H1 (cell line): ENCODE results near the gene RPUSD4. TPM values are rescaled to one million over a fixed set of nuclear protein-coding genes. Genes with fewer than 3 reads are reported as not detected.

Source experiments
- CTCF ChIA-PET: fragments of 300-600 bp; sonication (Branson Sonifier 250); formaldehyde crosslinking; loops from one replicate; lab custom pipeline; 2021; ENCODE audit not compliant: partially characterized antibody; lab: Charles Lee
- POLR2A ChIA-PET: fragments of 300-600 bp; sonication (Branson Sonifier 250); formaldehyde crosslinking; loops from one replicate; lab custom pipeline; 2021; ENCODE audit warnings: inconsistent platforms; ENCODE audit not compliant: partially characterized antibody; lab: Charles Lee
- DNase-seq, 2 experiments: peaks; one replicate each; pipeline versions ENCODE4 v3.0.0 to v3.0.0-alpha.2; 2010 to 2022; ENCODE audit warnings: low spot score in 2 of 2, low read depth in 1 of 2, mixed read lengths in 1 of 2
- FAIRE-seq: peaks from 2 replicates; lab custom pipeline; 2011; peaks lifted over from hg19 to GRCh38; lab: Jason Lieb, UNC
- H2AFZ ChIP-seq: 2 replicates; pipeline ENCODE4 v1.8.1; 2012; ENCODE audit warnings: low read length, inconsistent platforms
- H2AK5ac ChIP-seq: 2 replicates; pipeline ENCODE4 v1.6.1; 2013; ENCODE audit warnings: low read depth, low read length
- H2BK120ac ChIP-seq: replicated peaks from 2 replicates; pipeline ENCODE3; 2013; ENCODE audit warnings: low read depth, low read length, inconsistent platforms
- H2BK12ac ChIP-seq: 2 replicates; pipeline ENCODE4 v1.6.1; 2013; ENCODE audit warnings: low read depth, low read length
- H2BK15ac ChIP-seq: 2 replicates; pipeline ENCODE4 v1.6.1; 2013; ENCODE audit warnings: low read length
- H2BK20ac ChIP-seq: 2 replicates; pipeline ENCODE4 v1.6.1; 2013; ENCODE audit warnings: low read length
- H2BK5ac ChIP-seq: 2 replicates; pipeline ENCODE4 v1.6.1; 2013; ENCODE audit warnings: low read depth, low read length
- H3K14ac ChIP-seq: 2 replicates; pipeline ENCODE4 v1.6.1; 2013; ENCODE audit warnings: inconsistent platforms; ENCODE audit not compliant: insufficient read length
- H3K18ac ChIP-seq: 2 replicates; pipeline ENCODE4 v1.6.1; 2013; ENCODE audit warnings: low read length; ENCODE audit errors: extremely low read depth
- H3K23ac ChIP-seq: 2 replicates; pipeline ENCODE4 v1.6.1; 2013; ENCODE audit warnings: inconsistent platforms; ENCODE audit not compliant: insufficient read length
- H3K23me2 ChIP-seq: 2 replicates; pipeline ENCODE4 v1.6.1; 2013; ENCODE audit warnings: low read depth, low read length
- H3K27ac ChIP-seq: 2 replicates; pipeline ENCODE4 v1.6.1; 2011; ENCODE audit warnings: low read depth, low read length, inconsistent platforms
- H3K27me3 ChIP-seq, 4 experiments: replicated peaks in 1 of 4; 1 replicate in 1 of 4; 2 replicates in 3 of 4; pipeline versions ENCODE4 v1.6.1 to v1.8.1; 2011 to 2013; ENCODE audit warnings: low read length in 3 of 4, mild to moderate bottlenecking in 3 of 4, inconsistent platforms in 2 of 4, mixed read lengths in 2 of 4, moderate library complexity in 1 of 4; ENCODE audit not compliant: control insufficient read depth in 3 of 4, insufficient read depth in 3 of 4; ENCODE audit errors: extremely low read depth in 1 of 4
- H3K36me3 ChIP-seq, 4 experiments: 2 replicates each; pipeline versions ENCODE4 v1.6.1 to v1.8.1; 2011 to 2013; ENCODE audit warnings: mild to moderate bottlenecking in 4 of 4, low read length in 3 of 4, moderate library complexity in 2 of 4, control low read depth in 1 of 4, inconsistent platforms in 1 of 4; ENCODE audit not compliant: insufficient read depth in 4 of 4, control insufficient read depth in 2 of 4
- H3K4ac ChIP-seq: replicated peaks from 2 replicates; pipeline ENCODE3; 2013; ENCODE audit warnings: low read length, low read depth, mixed read lengths, inconsistent platforms; ENCODE audit not compliant: insufficient read length
- H3K4me1 ChIP-seq, 4 experiments: replicated peaks in 1 of 4; 1 replicate in 1 of 4; 2 replicates in 3 of 4; pipeline versions ENCODE4 v1.6.1 to v1.8.1; 2011 to 2013; ENCODE audit warnings: low read length in 3 of 4, inconsistent platforms in 2 of 4, mixed read lengths in 1 of 4; ENCODE audit not compliant: insufficient read depth in 4 of 4, control insufficient read depth in 3 of 4
- H3K4me2 ChIP-seq, 2 experiments: 2 replicates each; pipeline versions ENCODE4 v1.6.1 to v1.8.1; 2011 to 2013; ENCODE audit warnings: low read depth in 2 of 2, low read length in 2 of 2, control low read depth in 1 of 2, inconsistent platforms in 1 of 2, mild to moderate bottlenecking in 1 of 2; ENCODE audit not compliant: insufficient read depth in 1 of 2
- H3K4me3 ChIP-seq, 4 experiments: fragments of 200-600, 300-600 bp in 1 of 4; sonication (generic), shearing (Covaris generic), sonication (Bioruptor Twin) in 1 of 4; 2 replicates each; pipeline versions ENCODE4 v1.5.1 to v1.8.1; 2011 to 2016; ENCODE audit warnings: low read length in 4 of 4, low read depth in 3 of 4, control low read depth in 2 of 4, inconsistent platforms in 2 of 4, mild to moderate bottlenecking in 2 of 4, mixed read lengths in 1 of 4, moderate library complexity in 1 of 4; ENCODE audit not compliant: insufficient read depth in 2 of 4; ENCODE audit errors: extremely low read depth in 1 of 4
- H3K56ac ChIP-seq: replicated peaks from 2 replicates; pipeline ENCODE3; 2013; ENCODE audit warnings: low read depth, mild to moderate bottlenecking, mixed read lengths, low read length, inconsistent platforms; ENCODE audit not compliant: insufficient read length
- H3K79me1 ChIP-seq: 2 replicates; pipeline ENCODE4 v1.6.1; 2013; ENCODE audit warnings: low read depth, low read length, control low read depth
- H3K79me2 ChIP-seq, 2 experiments: 2 replicates each; pipeline versions ENCODE4 v1.6.1 to v1.8.1; 2012 to 2013; ENCODE audit warnings: low read length in 2 of 2, mild to moderate bottlenecking in 2 of 2, inconsistent platforms in 1 of 2; ENCODE audit not compliant: insufficient read depth in 2 of 2, control insufficient read depth in 1 of 2
- H3K9ac ChIP-seq, 4 experiments: replicated peaks in 1 of 4; 1 replicate in 1 of 4; 2 replicates in 3 of 4; pipeline versions ENCODE4 v1.6.1 to v1.8.1; 2011 to 2013; ENCODE audit warnings: low read depth in 3 of 4, low read length in 3 of 4, control low read depth in 2 of 4, mild to moderate bottlenecking in 2 of 4, moderate library complexity in 2 of 4, inconsistent platforms in 1 of 4; ENCODE audit errors: extremely low read depth in 1 of 4
- H3K9me3 ChIP-seq, 2 experiments: 2 replicates each; pipeline versions ENCODE4 v1.6.1 to v1.8.1; 2012 to 2013; ENCODE audit warnings: mild to moderate bottlenecking in 2 of 2, moderate library complexity in 2 of 2, control low read depth in 1 of 2, inconsistent platforms in 1 of 2, low read depth in 1 of 2, low read length in 1 of 2, mixed read lengths in 1 of 2; ENCODE audit not compliant: insufficient read depth in 2 of 2
- H4K20me1 ChIP-seq, 2 experiments: replicated peaks in 1 of 2; 2 replicates each; pipeline versions ENCODE3 to v1.8.1; 2011 to 2013; ENCODE audit warnings: inconsistent platforms in 2 of 2, low read length in 2 of 2, mild to moderate bottlenecking in 1 of 2; ENCODE audit not compliant: insufficient read depth in 2 of 2, control insufficient read depth in 1 of 2
- H4K5ac ChIP-seq: 2 replicates; pipeline ENCODE4 v1.6.1; 2013; ENCODE audit warnings: low read length, low read depth, mixed read lengths, inconsistent platforms; ENCODE audit not compliant: insufficient read length
- H4K8ac ChIP-seq: 2 replicates; pipeline ENCODE4 v1.8.0; 2013; ENCODE audit warnings: mild to moderate bottlenecking, moderate library complexity, low read length, inconsistent platforms; ENCODE audit not compliant: insufficient read depth; ENCODE audit errors: extremely low read depth
- H4K91ac ChIP-seq: replicated peaks from 2 replicates; pipeline ENCODE3; 2013; ENCODE audit warnings: low read length, mixed read lengths, inconsistent platforms; ENCODE audit not compliant: insufficient read length
- ATF3 ChIP-seq: IDR thresholded peaks from 2 replicates; pipeline ENCODE4 v1.6.1; 2011; ENCODE audit warnings: low read depth, mild to moderate bottlenecking, low read length; ENCODE audit not compliant: insufficient read depth
- BACH1 ChIP-seq: IDR thresholded peaks from 2 replicates; pipeline ENCODE4 v1.6.1; 2012; ENCODE audit warnings: low read length, improper control_type of control experiment
- CHD2 ChIP-seq: IDR thresholded peaks from 2 replicates; pipeline ENCODE4 v1.6.1; 2012; ENCODE audit warnings: low read length, improper control_type of control experiment
- FOSL1 ChIP-seq: IDR thresholded peaks from 2 replicates; pipeline ENCODE4 v1.6.1; 2011; ENCODE audit warnings: mild to moderate bottlenecking, low read depth, low read length, moderate library complexity; ENCODE audit not compliant: insufficient read depth
- GABPA ChIP-seq: IDR thresholded peaks from 2 replicates; pipeline ENCODE4 v1.6.1; 2011; ENCODE audit warnings: mild to moderate bottlenecking, low read length, moderate library complexity, borderline replicate concordance; ENCODE audit not compliant: insufficient read depth
- JUN ChIP-seq: IDR thresholded peaks from 2 replicates; pipeline ENCODE4 v1.6.1; 2011; ENCODE audit warnings: low read depth, mild to moderate bottlenecking, improper control_type of control experiment, low read length
- KDM1A ChIP-seq: fragments of 200-600, 300-600 bp; sonication (generic); IDR thresholded peaks from 2 replicates; pipeline ENCODE4 v1.7.1; 2016; ENCODE audit warnings: mild to moderate bottlenecking, low read length, borderline replicate concordance
- NANOG ChIP-seq: IDR thresholded peaks from 2 replicates; pipeline ENCODE4 v1.6.1; 2011; ENCODE audit warnings: low read length, low read depth, mild to moderate bottlenecking, inconsistent platforms; ENCODE audit not compliant: insufficient read depth, poor library complexity, severe bottlenecking
- POLR2AphosphoS5 ChIP-seq: IDR thresholded peaks from 2 replicates; pipeline ENCODE4 v1.6.1; 2011; ENCODE audit warnings: low read depth, low read length
- POU5F1 ChIP-seq: IDR thresholded peaks from 2 replicates; pipeline ENCODE4 v1.6.1; 2011; ENCODE audit warnings: low read depth, mild to moderate bottlenecking, low read length, moderate library complexity
- RNF2 ChIP-seq: fragments of 200-900, 300-1000 bp; sonication (generic); IDR thresholded peaks from 2 replicates; pipeline ENCODE4 v1.7.1; 2016; ENCODE audit warnings: borderline replicate concordance, low read depth, mild to moderate bottlenecking, antibody characterized with exemption, low read length; ENCODE audit not compliant: poor library complexity, severe bottlenecking; ENCODE audit errors: missing control alignments
- SP2 ChIP-seq: IDR thresholded peaks from 2 replicates; pipeline ENCODE4 v1.6.1; 2012; ENCODE audit warnings: mild to moderate bottlenecking, low read length, inconsistent platforms
- SRF ChIP-seq: IDR thresholded peaks from 2 replicates; pipeline ENCODE4 v1.6.1; 2011; ENCODE audit warnings: mild to moderate bottlenecking, low read depth, low read length, moderate library complexity
- TAF7 ChIP-seq: optimal IDR thresholded peaks from 2 replicates; pipeline ENCODE3; 2011; ENCODE audit warnings: low read depth, mild to moderate bottlenecking, inconsistent platforms, low read length, moderate library complexity, borderline replicate concordance
- WGBS, 2 experiments: shearing (Covaris generic) in 1 of 2; methylation state at CpG; one replicate each; pipeline versions ENCODE4 v1.1.6 to v1.1.7; 2013 to 2015; ENCODE audit warnings: low lambda C conversion rate in 2 of 2, mixed read lengths in 2 of 2, inconsistent platforms in 1 of 2, low coverage in 1 of 2, missing lambda C conversion rate in 1 of 2; ENCODE audit not compliant: insufficient replicate concordance in 2 of 2, insufficient coverage in 1 of 2, insufficient read length in 1 of 2; ENCODE audit errors: extremely low coverage in 1 of 2, missing lambda C conversion rate in 1 of 2; 5-methylcytosine and 5-hydroxymethylcytosine counted together
- polyA plus RNA-seq, 7 experiments: library from polyadenylated mRNA; depleted of rRNA in 3 of 7; stranded (reverse) in 5 of 7; unstranded in 2 of 7; fragments of >200 nt in 5 of 7; fragments of 200-250 nt in 2 of 7; gene quantifications; 1 replicate in 5 of 7; 2 replicates in 1 of 7; 4 replicates in 1 of 7; pipeline versions ENCODE4 v1.2.1 to v1.2.3, GENCODE V29; 2011 to 2013; ENCODE audit warnings: missing spikeins in 2 of 7, mixed read lengths in 2 of 7
- total RNA-seq: library from RNA; stranded (reverse); fragmentation: NEBNext Ultra II Directional; extraction: Animal tissue kit (Norgen Biotek cat#: 25700); gene quantifications from 2 replicates; pipeline ENCODE4 v1.2.1, GENCODE V29; 2021

RPUSD4 gene
- total and polyA plus RNA-seq, 2 of the 8 experiments (the other 6 are each of a cell fraction or from before 2014, with no cell fraction given), result 36.1 to 50.7 TPM

- Histone ChIP-seq H3K79me1 (0 out of 2 replicates have a peak, but pooled peaks cover 4% of the 10 kb centered on the region), H4K91ac (no peak overlapping the region), H3K23me2 (no peaks in the 10 kb centered on the region), H2BK5ac (no peak overlapping the region), H3K79me2 (peaks cover 0 to 8% of the 10 kb centered on the region in 2 experiments; a peak in 1 of 4 replicates), H4K8ac (peak overlapping the region; percentile 80; the same call in 1 of the 2 replicates), H3K9ac (no peak overlapping the region), H3K36me3 (peaks cover 2 to 14% (median 2%) of the 10 kb centered on the region in 4 experiments; a peak in 5 of 8 replicates), H3K27me3 (no peaks in the 10 kb centered on the region), H3K56ac (no peak overlapping the region), H3K9me3 (no peaks in the 10 kb centered on the region), H3K23ac (no peak overlapping the region), H3K4ac (no peak overlapping the region), H2AK5ac (no peak overlapping the region), H2AFZ (no peak overlapping the region), H2BK12ac (no peak overlapping the region), H4K5ac (no peak overlapping the region), H2BK120ac (no peak overlapping the region), H2BK15ac (no peak overlapping the region), H3K14ac (no peak overlapping the region), H4K20me1 (peaks cover 0 to 3% of the 10 kb centered on the region in 2 experiments), H3K4me2 (no peak overlapping the region), H3K4me3 (no peak overlapping the region), H3K27ac (no peak overlapping the region), H3K18ac (no peak overlapping the region), H3K4me1 (no peaks in the 10 kb centered on the region; a peak in 1 of 7 replicates), H2BK20ac (no peak overlapping the region)
- DNase-seq, result no peak
- POLR2A ChIA-PET, result no interaction called here
- CTCF ChIA-PET, result interaction anchor here (0.5 kb wide), 1 partner anchor 320 kb away, joined by 3 read pairs; no protein-coding TSS in a partner anchor
- FAIRE-seq, result no peak
- 96% methylated on average over 4 of the region's 4 CpGs; no CpG with 5 or more reads in 1 of the 2 experiments for WGBS, 2 experiments
- TF ChIP-seq ATF3 (no peak), RNF2 (no peak), FOSL1 (no peak), NANOG (no peak), JUN (no peak), KDM1A (no peak), CHD2 (no peak), POU5F1 (no peak), SRF (no peak), SP2 (no peak), BACH1 (no peak), POLR2AphosphoS5 (no peak), TAF7 (no peak), GABPA (no peak)
Measured at GRCh38 chr11:126233391-126233790, 21.9 kb upstream of the RPUSD4 start.
